ENCODE measurements around the gene IL13.

- TF ChIP-seq SP1 (IDR thresholded peaks at IDR 0.05), result no peak
- no peak for TF ChIP-seq FOXA1 (IDR thresholded peaks at IDR 0.05)
- no peak for TF ChIP-seq SUZ12 (IDR thresholded peaks at IDR 0.05)
- TF ChIP-seq FOXM1 (IDR thresholded peaks at IDR 0.05; ENCODE audit: borderline replicate concordance), result no peak
- no peak for TF ChIP-seq L3MBTL2 (conservative IDR thresholded peaks at IDR 0.05)
- no peak for TF ChIP-seq ZNF384 (IDR thresholded peaks at IDR 0.05)
- no peak for TF ChIP-seq PKNOX1 (IDR thresholded peaks at IDR 0.05)
- TF ChIP-seq TARDBP (IDR thresholded peaks at IDR 0.05), result no peak
- TF ChIP-seq CTBP1 (IDR thresholded peaks at IDR 0.05; ENCODE audit: borderline replicate concordance), result no peak
Measured at GRCh38 chr5:132644177-132644576, 13.8 kb upstream of the IL13 start.
